ENCODE data around the gene SFTA2. TPM values are rescaled to one million over a fixed set of nuclear protein-coding genes. Genes with fewer than 3 reads are reported as not detected.

SFTA2 gene
- total and polyA plus RNA-seq, 9 of the 15 experiments (the other 6 are each of a cell fraction or from before 2014, with no cell fraction given), result not detected

- FAIRE-seq (peak; percentile 95), ATAC-seq (peak; percentile 66), DNase-seq (ENCODE audit: extremely low read depth in 1 of 4, low spot score in 3 of 4) (peak; percentile 70 to 82 (median 76))
- Histone ChIP-seq H3K79me2 (ENCODE audit: control insufficient read depth, insufficient read depth, low read length) (peaks cover 8% of the 10 kb centered on the region; the same call in 2 of the 3 replicates), H3K9me3 (replicated peaks; ENCODE audit: control insufficient read depth, insufficient read depth, low read depth, low read length) (no peaks in the 10 kb centered on the region), H3K27me3 (ENCODE audit: control insufficient read depth in 2 of 2, insufficient read depth in 2 of 2, low read length in 2 of 2) (no peaks in the 10 kb centered on the region), H3K27ac (ENCODE audit: extremely low read depth, low read depth, low read length) (no peak overlapping the region; the same call in 2 of the 3 replicates), H3K4me1 (replicated peaks in 1 of 2; ENCODE audit: control insufficient read depth in 2 of 2, insufficient read depth in 2 of 2, low read length in 2 of 2) (peaks cover 15 to 28% of the 10 kb centered on the region in 2 experiments), H3K36me3 (ENCODE audit: control insufficient read depth, insufficient read depth, low read length) (peaks cover 78% of the 10 kb centered on the region; the same call in 2 of the 3 replicates), H3K4me2 (ENCODE audit: insufficient read depth, low read length) (peak overlapping the region; percentile 99), H4K20me1 (replicated peaks; ENCODE audit: control insufficient read depth, insufficient read depth, low read length) (no peaks in the 10 kb centered on the region), H3K4me3 (no peak overlapping the region), H3K9me1 (ENCODE audit: control insufficient read depth, insufficient read depth, low read length) (no peaks in the 10 kb centered on the region), H2AFZ (ENCODE audit: low read depth, low read length) (peak overlapping the region; percentile 86; the same call in 1 of the 2 replicates), H3K9ac (ENCODE audit: insufficient read depth in 1 of 2, low read depth in 2 of 2, low read length in 2 of 2) (peak overlapping the region; percentile 25 to 91; a peak in 3 of 4 replicates)
- 51% methylated on average over 5 of the region's 5 CpGs for WGBS (ENCODE audit: insufficient coverage, low coverage, missing lambda C conversion rate)
- intact Hi-C loops (cut with micrococcal nuclease), result loop anchor here (1.0 to 2.0 kb wide), 5 partner anchors 39 to 172 kb away; no protein-coding TSS in a partner anchor
- BruUV-seq (replicated peaks), result no TSS peak
- in situ Hi-C loops (cut with MboI), result loop anchor here (5.0 to 10.0 kb wide), 2 partner anchors 162 to 459 kb away; no protein-coding TSS in a partner anchor
- POLR2A ChIA-PET, result interaction anchor here (0.5 to 3.5 kb wide), 11 partner anchors 8 to 1803 kb away, joined by 3 to 11 read pairs (median 4); no protein-coding TSS in a partner anchor
- CTCF ChIA-PET (ENCODE audit: low intra/inter-chr PET ratio), result interaction anchor here (0.5 to 3.7 kb wide), 13 partner anchors 11 to 434 kb away, joined by 3 to 34 read pairs (median 7); no protein-coding TSS in a partner anchor
- TF ChIP-seq MAZ (CRISPR knock-in tag; conservative IDR thresholded peaks at IDR 0.05 in 1 of 2, IDR thresholded peaks at IDR 0.05 in 1 of 2) (0 out of 4 replicates have a peak, but pooled peaks of 1 of the 2 experiments have one; percentile 30), RBM14 (IDR thresholded peaks at IDR 0.05; ENCODE audit: borderline replicate concordance, insufficient read depth, low read depth, low read length) (no peak), ZBTB26 (CRISPR knock-in tag; IDR thresholded peaks at IDR 0.05) (peak; percentile 55; the same call in 1 of the 2 replicates), REST (IDR thresholded peaks at IDR 0.05; ENCODE audit: borderline replicate concordance) (peak; percentile 85), REST (CRISPR knock-in tag; IDR thresholded peaks at IDR 0.05; ENCODE audit: low read depth) (no peak), ZBTB49 (CRISPR knock-in tag; IDR thresholded peaks at IDR 0.05; ENCODE audit: borderline replicate concordance) (no peak), CC2D1A (IDR thresholded peaks at IDR 0.05) (peak; percentile 80), L3MBTL2 (IDR thresholded peaks at IDR 0.05) (no peak)
Observed at GRCh38 chr6:30915591-30915946, 16.4 kb downstream of the SFTA2 start.

Measured in K562 (cell line).